Measurements from ENCODE around the gene ARL4D.
A peak's percentile ranks its signal among the peaks of the same experiment; 100 is the strongest.
"Not testable (repeated sequence)": the region's sequence is repeated elsewhere in the genome, so short reads cannot be mapped to it uniquely, and the experiment has no call there.

The ARL4D gene

DNA sequence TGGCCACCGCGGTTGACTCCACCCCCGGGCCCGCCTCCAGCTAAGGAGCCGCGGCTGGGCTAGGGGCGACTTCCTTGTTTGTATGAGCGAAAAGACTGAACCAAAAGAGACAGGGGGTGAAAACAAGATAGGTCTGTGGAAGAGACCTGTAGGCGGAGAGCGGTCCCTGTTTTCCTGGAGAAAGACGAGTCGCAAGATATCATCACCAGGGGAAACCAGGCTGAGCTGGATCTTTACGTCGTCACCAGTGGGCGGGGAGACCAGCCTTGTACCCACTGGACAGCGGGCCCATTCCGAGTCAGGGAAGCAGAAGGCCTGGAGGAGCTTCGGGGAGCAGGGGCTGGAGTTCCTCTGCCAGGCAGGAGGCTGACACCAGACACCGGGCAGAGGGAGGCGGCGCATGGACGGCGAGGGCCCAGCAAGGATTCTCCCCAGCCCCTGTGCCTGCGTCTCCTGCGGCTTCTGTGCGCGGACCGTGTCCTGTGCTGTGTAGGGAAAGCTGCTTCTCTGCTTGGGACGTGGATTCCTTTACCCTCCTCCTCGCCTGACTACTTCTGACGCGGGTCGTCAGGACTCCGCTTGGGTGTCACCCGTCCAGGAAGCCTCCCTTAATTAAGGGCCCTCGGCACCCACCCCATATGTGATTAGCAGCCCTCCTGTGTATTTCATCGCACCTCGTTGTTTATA, 10.3 kb upstream of the ARL4D start:
- H3K27ac ChIP-seq, result peak overlapping the region; percentile 95
- TF ChIP-seq, protein P1, sequence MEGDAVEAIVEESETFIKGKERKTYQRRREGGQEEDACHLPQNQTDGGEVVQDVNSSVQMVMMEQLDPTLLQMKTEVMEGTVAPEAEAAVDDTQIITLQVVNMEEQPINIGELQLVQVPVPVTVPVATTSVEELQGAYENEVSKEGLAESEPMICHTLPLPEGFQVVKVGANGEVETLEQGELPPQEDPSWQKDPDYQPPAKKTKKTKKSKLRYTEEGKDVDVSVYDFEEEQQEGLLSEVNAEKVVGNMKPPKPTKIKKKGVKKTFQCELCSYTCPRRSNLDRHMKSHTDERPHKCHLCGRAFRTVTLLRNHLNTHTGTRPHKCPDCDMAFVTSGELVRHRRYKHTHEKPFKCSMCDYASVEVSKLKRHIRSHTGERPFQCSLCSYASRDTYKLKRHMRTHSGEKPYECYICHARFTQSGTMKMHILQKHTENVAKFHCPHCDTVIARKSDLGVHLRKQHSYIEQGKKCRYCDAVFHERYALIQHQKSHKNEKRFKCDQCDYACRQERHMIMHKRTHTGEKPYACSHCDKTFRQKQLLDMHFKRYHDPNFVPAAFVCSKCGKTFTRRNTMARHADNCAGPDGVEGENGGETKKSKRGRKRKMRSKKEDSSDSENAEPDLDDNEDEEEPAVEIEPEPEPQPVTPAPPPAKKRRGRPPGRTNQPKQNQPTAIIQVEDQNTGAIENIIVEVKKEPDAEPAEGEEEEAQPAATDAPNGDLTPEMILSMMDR (IDR thresholded peaks at IDR 0.05), result no peak
- no peak for TF ChIP-seq ZFX (IDR thresholded peaks at IDR 0.05; ENCODE audit: borderline replicate concordance)

DNA sequence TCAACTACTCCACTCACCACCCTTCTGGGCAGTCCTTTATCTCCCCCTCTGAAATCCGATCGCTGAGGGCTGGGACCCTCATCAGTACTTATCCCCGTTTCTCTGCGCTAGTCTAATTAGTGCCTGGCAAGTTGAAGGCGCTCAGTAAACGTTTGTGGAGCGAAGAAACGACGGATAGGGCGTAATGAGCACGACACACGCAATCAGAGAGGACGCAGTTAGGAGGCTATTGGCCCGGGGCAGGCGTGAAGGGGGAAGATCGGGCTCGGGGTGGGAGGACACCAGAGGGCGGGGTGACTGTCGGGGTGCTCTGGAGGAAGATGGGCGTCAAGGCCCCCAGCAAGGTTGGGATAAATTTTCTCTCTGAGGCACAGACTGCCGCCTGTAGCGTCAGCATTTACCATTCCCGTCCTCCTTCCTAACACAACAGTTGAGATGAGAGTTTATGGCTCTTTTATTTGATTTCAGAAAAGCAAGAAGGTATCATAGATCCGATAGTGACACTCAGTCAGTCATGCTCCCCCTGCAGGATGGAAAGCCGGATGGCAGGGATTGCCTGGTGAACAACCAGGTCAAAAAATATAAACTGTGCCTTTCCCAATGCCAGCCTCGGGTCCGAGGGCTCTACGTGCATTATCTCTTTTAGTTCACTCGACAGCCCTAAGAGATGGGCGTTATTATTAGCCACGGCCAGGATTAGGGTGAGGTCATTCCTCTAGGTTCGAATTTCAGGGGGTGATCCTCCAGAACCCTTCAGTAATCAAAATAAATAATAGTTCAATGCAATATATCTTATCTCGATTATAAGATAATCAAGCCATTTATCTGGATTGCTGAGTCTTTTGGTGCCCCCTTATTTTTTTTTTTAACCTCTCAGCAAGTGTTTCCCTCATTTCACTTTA, 9.5 kb upstream of the ARL4D start:
- peak overlapping the region; percentile 95 for H3K27ac ChIP-seq
- TF ChIP-seq, protein P1 (IDR thresholded peaks at IDR 0.05), result peak; percentile 89
- TF ChIP-seq ZFX (IDR thresholded peaks at IDR 0.05; ENCODE audit: borderline replicate concordance), result no peak

- TF ChIP-seq ZFX (IDR thresholded peaks at IDR 0.05; ENCODE audit: borderline replicate concordance), result no peak
- TF ChIP-seq, protein P1 (IDR thresholded peaks at IDR 0.05), result no peak
- H3K27ac ChIP-seq, result no peak overlapping the region
Measured at GRCh38 chr17:43392397-43392796, 6.4 kb upstream of the ARL4D start.

- no peak overlapping the region for H3K27ac ChIP-seq
- no peak for TF ChIP-seq ZFX (IDR thresholded peaks at IDR 0.05; ENCODE audit: borderline replicate concordance)
- TF ChIP-seq, protein P1 (IDR thresholded peaks at IDR 0.05), result peak; percentile 86
Measured at GRCh38 chr17:43393944-43394482, 4.8 kb upstream of the ARL4D start.

DNA sequence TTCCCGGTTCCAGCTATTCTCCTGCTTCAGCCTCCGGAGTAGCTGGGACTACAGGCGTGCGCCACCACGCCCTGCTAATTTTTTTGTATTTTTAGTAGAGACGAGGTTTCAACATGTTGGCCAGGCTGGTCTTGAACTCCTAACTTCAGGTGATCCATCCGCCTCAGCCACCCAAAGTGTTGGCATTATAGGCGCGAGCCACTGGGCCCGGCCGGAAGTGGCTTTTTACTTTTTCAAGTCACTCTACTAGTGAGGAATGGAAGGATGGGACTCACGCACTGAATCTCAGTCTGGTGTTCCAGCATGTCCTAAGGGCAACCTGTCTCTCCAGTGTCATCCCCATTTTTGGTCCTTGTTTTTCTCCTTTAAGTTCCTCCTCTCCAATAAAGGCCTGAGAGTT, 4.1 kb upstream of the ARL4D start:
- not testable (repeated sequence) for H3K27ac ChIP-seq

DNA sequence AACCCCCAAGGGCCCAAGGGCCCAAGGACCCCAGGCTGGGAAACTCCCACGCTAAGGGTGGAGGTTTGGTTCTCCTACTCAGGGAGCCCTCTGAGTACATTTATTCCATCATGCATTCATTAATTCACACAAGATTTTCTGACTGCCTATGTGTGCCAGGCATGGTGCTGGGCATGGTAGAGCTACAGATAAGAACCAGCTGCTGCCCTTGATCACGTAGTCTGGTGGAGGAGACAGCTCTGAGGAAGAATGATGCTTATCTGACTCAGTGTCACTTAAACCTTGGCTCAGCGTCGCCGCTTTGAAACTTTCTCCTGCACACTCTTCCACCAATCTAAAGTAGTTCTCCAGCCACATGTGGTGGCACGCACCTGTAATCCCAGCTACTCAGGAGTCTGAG, 3.6 kb upstream of the ARL4D start:
- TF ChIP-seq ZFX (IDR thresholded peaks at IDR 0.05; ENCODE audit: borderline replicate concordance), result no peak
- TF ChIP-seq, protein P1 (IDR thresholded peaks at IDR 0.05), result no peak
- H3K27ac ChIP-seq, result no peak overlapping the region

DNA sequence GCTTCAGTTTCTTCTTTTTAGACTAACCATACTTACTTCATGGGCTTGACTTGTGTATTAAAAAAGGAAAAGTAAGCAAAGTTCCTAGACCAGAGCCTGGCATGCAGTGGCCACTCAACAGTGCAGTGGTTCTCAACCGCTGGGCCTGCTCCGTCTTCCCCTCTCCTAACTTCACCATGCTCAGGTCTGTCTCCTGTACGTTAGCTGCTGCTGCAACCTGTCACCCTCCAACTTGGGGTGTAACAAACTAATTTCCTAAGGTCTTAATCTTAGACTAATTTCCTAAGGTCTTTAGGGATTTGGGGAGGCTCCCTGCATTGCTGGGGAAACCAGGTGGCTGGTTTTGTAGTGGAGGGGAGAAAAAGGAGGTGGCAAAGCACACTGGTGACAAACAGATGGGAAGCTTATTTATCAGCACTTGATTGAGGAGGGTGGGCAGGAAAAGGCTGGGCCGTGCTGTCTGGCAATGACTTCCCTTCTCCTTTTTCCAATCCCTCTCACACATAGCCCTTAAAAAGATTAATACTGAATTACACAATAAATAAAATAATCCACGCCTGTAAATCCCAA, 2.2 kb upstream of the ARL4D start:
- TF ChIP-seq, protein P1 (IDR thresholded peaks at IDR 0.05), result no peak
- TF ChIP-seq ZFX (IDR thresholded peaks at IDR 0.05; ENCODE audit: borderline replicate concordance), result no peak
- H3K27ac ChIP-seq, result no peak overlapping the region

Data from 22Rv1 (cell line).